Measurements from ENCODE around the gene VPS26A. TPM values are rescaled to one million over a fixed set of nuclear protein-coding genes. Genes with fewer than 3 reads are reported as not detected.
"Not testable (repeated sequence)": the region's sequence is repeated elsewhere in the genome, so short reads cannot be mapped to it uniquely, and the experiment has no call there.

VPS26A gene
- total RNA-seq, 2 donors from 2014 or later: 41.2 to 46.5 TPM

DNA sequence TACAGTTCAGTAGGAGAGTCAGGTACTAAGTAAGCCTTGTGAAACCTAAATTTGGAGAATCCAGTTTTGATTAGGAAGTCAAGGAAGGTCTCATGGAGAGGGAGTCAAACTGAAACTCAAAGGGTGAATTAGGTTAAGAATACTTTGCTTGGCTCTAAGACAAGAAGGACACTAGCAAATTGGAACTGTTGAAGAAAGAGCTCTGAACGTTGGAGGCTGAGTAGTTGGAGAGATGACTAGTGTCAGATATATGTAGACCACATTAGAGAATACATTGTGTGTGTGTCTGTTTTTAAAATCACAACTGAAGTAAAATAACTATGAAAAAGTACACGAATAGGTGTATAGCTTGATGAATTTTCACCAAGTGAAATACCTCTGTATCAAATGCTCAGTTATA, 6.3 kb downstream of the VPS26A start:
- no peaks in the 10 kb centered on the region for H3K27me3 ChIP-seq (ENCODE audit: control insufficient read depth, insufficient read depth, low read length, poor library complexity, severe bottlenecking)
- H3K27ac ChIP-seq (ENCODE audit: low read depth, low read length): no peak overlapping the region
- TF ChIP-seq, protein P1, sequence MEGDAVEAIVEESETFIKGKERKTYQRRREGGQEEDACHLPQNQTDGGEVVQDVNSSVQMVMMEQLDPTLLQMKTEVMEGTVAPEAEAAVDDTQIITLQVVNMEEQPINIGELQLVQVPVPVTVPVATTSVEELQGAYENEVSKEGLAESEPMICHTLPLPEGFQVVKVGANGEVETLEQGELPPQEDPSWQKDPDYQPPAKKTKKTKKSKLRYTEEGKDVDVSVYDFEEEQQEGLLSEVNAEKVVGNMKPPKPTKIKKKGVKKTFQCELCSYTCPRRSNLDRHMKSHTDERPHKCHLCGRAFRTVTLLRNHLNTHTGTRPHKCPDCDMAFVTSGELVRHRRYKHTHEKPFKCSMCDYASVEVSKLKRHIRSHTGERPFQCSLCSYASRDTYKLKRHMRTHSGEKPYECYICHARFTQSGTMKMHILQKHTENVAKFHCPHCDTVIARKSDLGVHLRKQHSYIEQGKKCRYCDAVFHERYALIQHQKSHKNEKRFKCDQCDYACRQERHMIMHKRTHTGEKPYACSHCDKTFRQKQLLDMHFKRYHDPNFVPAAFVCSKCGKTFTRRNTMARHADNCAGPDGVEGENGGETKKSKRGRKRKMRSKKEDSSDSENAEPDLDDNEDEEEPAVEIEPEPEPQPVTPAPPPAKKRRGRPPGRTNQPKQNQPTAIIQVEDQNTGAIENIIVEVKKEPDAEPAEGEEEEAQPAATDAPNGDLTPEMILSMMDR (conservative IDR thresholded peaks at IDR 0.05): no peak
- Mint-ChIP-seq H3K27me3 (ENCODE audit: insufficient read depth) (no peaks in the 10 kb centered on the region), H3K27ac (no peak overlapping the region), H3K4me3 (no peak overlapping the region), H3K4me1 (no peaks in the 10 kb centered on the region), H3K36me3 (ENCODE audit: low read depth) (peaks cover 26% of the 10 kb centered on the region), H3K9me3 (no peaks in the 10 kb centered on the region)
- H3K9ac ChIP-seq (ENCODE audit: extremely low read depth, low read length, poor library complexity, severe bottlenecking): no peak overlapping the region
- H3K4me3 ChIP-seq (ENCODE audit: low read length): no peak overlapping the region
- no peak for DNase-seq
- H3K36me3 ChIP-seq (ENCODE audit: control insufficient read depth, insufficient read depth, low read length): peaks cover 23% of the 10 kb centered on the region
- no peaks in the 10 kb centered on the region for H3K9me3 ChIP-seq (ENCODE audit: control insufficient read depth, low read length)
- no peaks in the 10 kb centered on the region for H3K4me1 ChIP-seq (ENCODE audit: control insufficient read depth, insufficient read depth, low read length)
- WGBS, 2 experiments (ENCODE audit: insufficient coverage in 1 of 2, insufficient read length in 1 of 2): 80 to 91% methylated on average over 2 of the region's 2 CpGs

DNA sequence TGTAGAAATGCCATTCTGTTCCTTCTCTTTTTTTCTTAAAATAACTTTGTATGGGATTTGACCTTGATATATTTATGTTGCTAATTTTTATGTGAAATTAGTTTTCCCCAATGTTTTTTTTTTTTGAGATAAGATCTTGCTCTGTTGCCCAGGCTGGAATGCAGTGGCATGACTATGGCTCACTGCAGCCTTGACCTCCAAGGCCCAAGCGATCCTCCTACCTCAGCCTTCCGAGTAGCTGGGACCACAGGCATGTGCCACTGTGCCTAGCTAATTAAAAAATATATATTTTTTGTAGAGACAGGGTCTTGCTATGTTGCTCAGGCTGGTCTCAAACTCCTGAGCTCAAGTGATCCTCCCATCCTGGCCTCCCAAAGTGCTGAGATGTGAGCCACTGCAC, 16.0 kb downstream of the VPS26A start:
- Mint-ChIP-seq H3K27ac (no peak overlapping the region), H3K4me1 (no peaks in the 10 kb centered on the region), H3K4me3 (no peak overlapping the region), H3K9me3 (no peaks in the 10 kb centered on the region), H3K27me3 (ENCODE audit: insufficient read depth) (no peaks in the 10 kb centered on the region), H3K36me3 (ENCODE audit: low read depth) (peaks cover 25% of the 10 kb centered on the region)
- H3K27ac ChIP-seq (ENCODE audit: low read depth, low read length): no peak overlapping the region
- no peaks in the 10 kb centered on the region for H3K4me1 ChIP-seq (ENCODE audit: control insufficient read depth, insufficient read depth, low read length)
- no peaks in the 10 kb centered on the region for H3K27me3 ChIP-seq (ENCODE audit: control insufficient read depth, insufficient read depth, low read length, poor library complexity, severe bottlenecking)
- H3K36me3 ChIP-seq (ENCODE audit: control insufficient read depth, insufficient read depth, low read length): peaks cover 42% of the 10 kb centered on the region
- DNase-seq: no peak
- TF ChIP-seq, protein P1 (conservative IDR thresholded peaks at IDR 0.05): no peak
- 99 to 100% methylated on average over 1 to 2 of the region's 2 CpGs for WGBS, 2 experiments (ENCODE audit: insufficient coverage in 1 of 2, insufficient read length in 1 of 2)
- H3K9ac ChIP-seq (ENCODE audit: extremely low read depth, low read length, poor library complexity, severe bottlenecking): no peak overlapping the region
- no peaks in the 10 kb centered on the region for H3K9me3 ChIP-seq (ENCODE audit: control insufficient read depth, low read length)
- no peak overlapping the region for H3K4me3 ChIP-seq (ENCODE audit: low read length)

- Mint-ChIP-seq H3K36me3 (ENCODE audit: low read depth) (peaks cover 15% of the 10 kb centered on the region), H3K4me1 (no peaks in the 10 kb centered on the region), H3K27me3 (ENCODE audit: insufficient read depth) (no peaks in the 10 kb centered on the region), H3K4me3 (no peak overlapping the region), H3K27ac (no peak overlapping the region), H3K9me3 (no peaks in the 10 kb centered on the region)
- peaks cover 32% of the 10 kb centered on the region for H3K36me3 ChIP-seq (ENCODE audit: control insufficient read depth, insufficient read depth, low read length)
- H3K9me3 ChIP-seq (ENCODE audit: control insufficient read depth, low read length): no peaks in the 10 kb centered on the region
- no peak overlapping the region for H3K27ac ChIP-seq (ENCODE audit: low read depth, low read length)
- TF ChIP-seq, protein P1 (conservative IDR thresholded peaks at IDR 0.05): peak; percentile 43
- 91% methylated on average over 1 of the region's 1 CpG; no CpG with 5 or more reads in 1 of the 2 experiments for WGBS, 2 experiments (ENCODE audit: insufficient coverage in 1 of 2, insufficient read length in 1 of 2)
- no peaks in the 10 kb centered on the region for H3K27me3 ChIP-seq (ENCODE audit: control insufficient read depth, insufficient read depth, low read length, poor library complexity, severe bottlenecking)
- H3K4me3 ChIP-seq (ENCODE audit: low read length): no peak overlapping the region
- no peak for DNase-seq
- H3K9ac ChIP-seq (ENCODE audit: extremely low read depth, low read length, poor library complexity, severe bottlenecking): no peak overlapping the region
- no peaks in the 10 kb centered on the region for H3K4me1 ChIP-seq (ENCODE audit: control insufficient read depth, insufficient read depth, low read length)
Measured at GRCh38 chr10:69141304-69141703, 17.3 kb downstream of the VPS26A start.

GRCh38 chr10:69142074-69142473, 18.1 kb downstream of the VPS26A start:
- H3K27ac Mint-ChIP-seq; H3K27me3 ChIP-seq (ENCODE audit: control insufficient read depth, insufficient read depth, low read length, poor library complexity, severe bottlenecking); H3K9me3 ChIP-seq (ENCODE audit: control insufficient read depth, low read length); H3K27me3 Mint-ChIP-seq (ENCODE audit: insufficient read depth); H3K27ac ChIP-seq (ENCODE audit: low read depth, low read length); DNase-seq; H3K4me3 ChIP-seq (ENCODE audit: low read length); H3K4me1 ChIP-seq (ENCODE audit: control insufficient read depth, insufficient read depth, low read length); H3K4me1 Mint-ChIP-seq; H3K4me3 Mint-ChIP-seq; H3K9ac ChIP-seq (ENCODE audit: extremely low read depth, low read length, poor library complexity, severe bottlenecking); H3K9me3 Mint-ChIP-seq: not testable (repeated sequence)
- WGBS, 2 experiments (ENCODE audit: insufficient coverage in 1 of 2, insufficient read length in 1 of 2): 96% methylated on average over 3 of the region's 3 CpGs; no CpG with 5 or more reads in 1 of the 2 experiments
- peaks cover 30% of the 10 kb centered on the region for H3K36me3 ChIP-seq (ENCODE audit: control insufficient read depth, insufficient read depth, low read length)
- peaks cover 13% of the 10 kb centered on the region for H3K36me3 Mint-ChIP-seq (ENCODE audit: low read depth)
